GM12864 (cell line): ENCODE results near the gene FSTL5.

Experiments
- DNase-seq: peaks from one replicate; pipeline ENCODE4 v3.0.0-alpha.2; 2011; ENCODE audit warnings: low read depth
- H3K4me3 ChIP-seq: 2 replicates; pipeline ENCODE4 v1.5.1; 2011; ENCODE audit warnings: mild to moderate bottlenecking, low read depth, low read length, control low read depth
- CTCF ChIP-seq: IDR thresholded peaks from 2 replicates; pipeline ENCODE4 v1.5.1; 2011; ENCODE audit warnings: low read depth, mild to moderate bottlenecking, moderate library complexity, low read length, control low read depth, inconsistent platforms; ENCODE audit errors: missing control alignments

Gene FSTL5

GRCh38 chr4:161554372-161554990 is 609.3 kb downstream of the FSTL5 start:
- no peak for TF ChIP-seq CTCF
- H3K4me3 ChIP-seq = no peak overlapping the region; the same call in 1 of the 2 replicates
- no peak for DNase-seq

GRCh38 chr4:161546902-161547301 is 616.9 kb downstream of the FSTL5 start:
- no peak for DNase-seq
- no peak for TF ChIP-seq CTCF

GRCh38 chr4:161540265-161540664 is 623.5 kb downstream of the FSTL5 start:
- no peak for TF ChIP-seq CTCF
- no peak overlapping the region for H3K4me3 ChIP-seq
- no peak for DNase-seq

More at GRCh38 chr4:161546902-161547301, 616.9 kb downstream of the FSTL5 start:
- no peak overlapping the region for H3K4me3 ChIP-seq

- DNase-seq = no peak
- no peak overlapping the region for H3K4me3 ChIP-seq
- TF ChIP-seq CTCF = no peak
These were observed 624.9 kb downstream of the FSTL5 start for GRCh38 chr4:161538941-161539340.

GRCh38 chr4:161530710-161531109 is 633.1 kb downstream of the FSTL5 start:
- no peak for TF ChIP-seq CTCF
- H3K4me3 ChIP-seq = no peak overlapping the region

GRCh38 chr4:161525121-161525520 is 638.7 kb downstream of the FSTL5 start:
- no peak for DNase-seq
- H3K4me3 ChIP-seq = no peak overlapping the region
- TF ChIP-seq CTCF = no peak

More at GRCh38 chr4:161530710-161531109, 633.1 kb downstream of the FSTL5 start:
- no peak for DNase-seq

- DNase-seq = no peak
- H3K4me3 ChIP-seq = no peak overlapping the region
- no peak for TF ChIP-seq CTCF
These were observed 641.8 kb downstream of the FSTL5 start for GRCh38 chr4:161522031-161522430.
